GM18907 (cell line): ENCODE data around the gene CNTN2.
A peak's percentile ranks its signal among the peaks of the same experiment; 100 is the strongest.

Experiments used
- ATAC-seq: cut with Tn5 transposase; IDR thresholded peaks from one replicate; pipeline ENCODE4 v1.9.1; 2021; ENCODE audit warnings: mild to moderate bottlenecking, moderate library complexity; ENCODE audit not compliant: unreplicated experiment

Gene CNTN2

GRCh38 chr1:205111354-205111753 is 68.3 kb downstream of the CNTN2 start:
- no peak for ATAC-seq

GRCh38 chr1:205118752-205119151 is 75.7 kb downstream of the CNTN2 start:
- no peak for ATAC-seq

DNA sequence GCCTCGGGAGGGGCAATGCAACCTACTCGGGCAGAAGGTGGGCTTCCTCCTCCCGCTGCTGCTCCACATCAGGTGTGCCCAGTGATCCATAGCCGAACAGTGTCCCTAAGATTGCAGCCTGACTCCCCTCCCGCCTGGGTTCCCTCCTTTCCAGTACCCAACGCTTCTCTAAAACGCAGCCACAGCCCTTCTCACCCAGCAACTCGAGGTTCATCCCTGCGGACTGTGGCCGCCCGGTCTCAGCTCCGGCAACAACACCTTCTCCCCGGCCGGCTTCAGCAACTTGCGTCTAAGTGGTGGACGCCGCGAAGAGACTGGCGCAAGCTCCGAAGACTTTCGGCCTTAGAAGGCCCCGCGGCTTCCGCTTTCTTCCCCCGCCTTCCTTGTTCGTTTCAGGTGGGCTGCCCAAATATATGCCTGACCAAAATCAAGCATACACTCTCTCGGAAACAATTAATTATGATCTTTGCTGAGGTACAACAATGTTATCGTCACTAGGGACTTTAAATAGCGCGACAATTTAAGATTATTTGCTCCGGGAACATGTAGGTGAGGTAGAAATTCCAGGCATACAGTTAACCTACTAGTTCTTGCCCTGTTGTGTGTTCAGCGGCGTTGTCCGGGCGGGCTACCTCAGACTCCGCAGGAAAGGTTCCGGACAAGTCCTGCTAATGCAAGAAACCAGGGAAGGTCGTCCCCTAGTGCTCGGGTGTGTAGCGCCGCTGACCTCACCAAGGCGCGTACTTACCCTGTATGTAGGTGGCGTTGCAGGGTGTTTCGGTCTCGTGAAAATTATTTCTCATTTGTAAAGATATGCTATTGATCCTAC is 78.9 kb downstream of the CNTN2 start, which contains the start of gene RBBP5:
TSS of gene RBBP5 (minus strand) at position 319 of the 829 bp plus-strand sequence. CDS start at position 214, 105 bp downstream.
- peak; percentile 93 for ATAC-seq

- ATAC-seq, result peak; percentile 21
These were observed 79.5 kb downstream of the CNTN2 start for GRCh38 chr1:205122489-205122882.

DNA sequence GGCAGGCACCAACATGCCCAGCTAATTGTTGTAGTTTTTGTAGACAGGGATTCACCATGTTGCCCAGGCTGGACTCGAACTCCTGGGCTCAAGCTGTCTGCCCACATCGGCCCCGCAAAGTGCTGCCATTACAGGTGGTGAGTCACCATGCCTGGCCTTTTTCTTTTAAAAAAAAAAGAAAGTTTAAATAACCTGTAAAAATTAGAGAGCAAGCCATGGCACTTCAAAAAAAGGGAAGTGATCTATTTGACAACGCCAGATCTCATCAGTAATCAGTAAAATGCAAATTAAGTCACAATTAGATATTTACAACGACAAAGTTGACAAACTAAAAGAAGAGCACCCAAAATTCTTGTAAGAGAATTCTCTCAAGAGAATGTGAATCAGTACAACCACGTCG is 81.7 kb downstream of the CNTN2 start:
- ATAC-seq, result no peak

DNA sequence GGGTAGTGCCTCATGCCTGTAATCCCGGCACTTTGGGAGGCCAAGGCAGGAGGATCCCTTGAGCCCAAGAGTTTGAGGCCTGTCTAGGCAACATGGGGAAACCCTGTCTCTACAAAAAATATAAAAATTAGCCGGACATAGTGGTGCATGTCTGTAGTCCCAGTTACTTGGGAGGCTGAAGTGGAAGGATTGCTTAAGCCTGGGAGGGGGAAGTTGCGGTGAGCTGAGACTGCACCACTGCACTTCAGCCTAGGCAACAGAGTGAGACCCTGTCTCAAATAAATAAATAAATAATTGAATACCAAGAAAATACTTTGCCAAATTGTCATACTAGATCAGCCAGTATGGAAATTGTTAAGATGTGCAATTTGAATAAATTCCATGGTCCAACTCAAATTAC is 84.6 kb downstream of the CNTN2 start:
- no peak for ATAC-seq
